Activated T-cell treated with anti-CD3 and anti-CD28 coated beads, Interleukin-2, amount 50 U/mL, for 1 hour (primary cell): ENCODE results near the gene AAMDC.
"Not testable (repeated sequence)": the region's sequence is repeated elsewhere in the genome, so short reads cannot be mapped to it uniquely, and the experiment has no call there.

Source experiments
- DNase-seq: peaks from one replicate; pipeline ENCODE4 v3.0.0-alpha.2; 2020

The AAMDC gene

GRCh38 chr11:77890100-77890614, 69.2 kb downstream of the AAMDC start:
- not testable (repeated sequence) for DNase-seq

GRCh38 chr11:77890619-77891056, 69.7 kb downstream of the AAMDC start:
- DNase-seq: not testable (repeated sequence)

- DNase-seq: not testable (repeated sequence)
Measured at GRCh38 chr11:77891256-77891655, 70.3 kb downstream of the AAMDC start.

GRCh38 chr11:77891703-77892102, 70.8 kb downstream of the AAMDC start:
- not testable (repeated sequence) for DNase-seq

- not testable (repeated sequence) for DNase-seq
Measured at GRCh38 chr11:77894949-77895348, 74.0 kb downstream of the AAMDC start.

- DNase-seq: no peak
Measured at GRCh38 chr11:77908835-77909234, 87.9 kb downstream of the AAMDC start.

- DNase-seq: no peak
Measured at GRCh38 chr11:77909277-77909676, 88.3 kb downstream of the AAMDC start.

GRCh38 chr11:77910828-77911227, 89.9 kb downstream of the AAMDC start:
- DNase-seq: not testable (repeated sequence)

- DNase-seq: not testable (repeated sequence)
Measured at GRCh38 chr11:77913608-77914306, 92.8 kb downstream of the AAMDC start.

GRCh38 chr11:77914307-77914791, 93.4 kb downstream of the AAMDC start:
- not testable (repeated sequence) for DNase-seq

GRCh38 chr11:77917713-77918112, 96.8 kb downstream of the AAMDC start:
- not testable (repeated sequence) for DNase-seq
